A673 (cell line): ENCODE data around the gene NEB. TPM values are rescaled to one million over a fixed set of nuclear protein-coding genes. Genes with fewer than 3 reads are reported as not detected.
"Not testable (repeated sequence)": the region's sequence is repeated elsewhere in the genome, so short reads cannot be mapped to it uniquely, and the experiment has no call there.

ENCODE experiments used
- BruUV-seq: library from RNA; stranded (reverse); fragments of 400-500 nt; replicated peaks from 2 replicates; lab custom pipeline; 2021; lab: Mats Ljungman, UMichigan
- CTCF ChIA-PET: fragments of 300-600 bp; sonication (Branson Sonifier 250); formaldehyde crosslinking; loops from one replicate; lab custom pipeline; 2022; ENCODE audit warnings: antibody characterized with exemption; lab: Charles Lee
- POLR2A ChIA-PET: fragments of 300-600 bp; sonication (Branson Sonifier 250); formaldehyde crosslinking; loops from one replicate; lab custom pipeline; 2022; ENCODE audit warnings: antibody characterized with exemption; ENCODE audit not compliant: low non-redundant PET; lab: Charles Lee
- DNase-seq: peaks from one replicate; pipeline ENCODE4 v3.0.0-alpha.2; 2015; ENCODE audit warnings: low spot score
- H3K27ac ChIP-seq: fragments of 200-600 bp; sonication (generic); 2 replicates; pipeline ENCODE4 v1.5.1; 2016; ENCODE audit warnings: mixed run types, low read depth, mild to moderate bottlenecking, mixed read lengths, antibody characterized with exemption, low read length; ENCODE audit not compliant: poor library complexity, severe bottlenecking
- H3K27me3 ChIP-seq: fragments of 200-600 bp; sonication (generic); replicated peaks from 2 replicates; pipeline ENCODE4 v1.6.1; 2017; ENCODE audit warnings: mixed run types, low read depth, mild to moderate bottlenecking, mixed read lengths, antibody characterized with exemption, low read length; ENCODE audit not compliant: insufficient read depth, poor library complexity
- H3K36me3 ChIP-seq: fragments of 200-600 bp; sonication (generic); 2 replicates; pipeline ENCODE4 v1.6.1; 2016; ENCODE audit warnings: mixed run types, mild to moderate bottlenecking, mixed read lengths, antibody characterized with exemption, low read length; ENCODE audit not compliant: insufficient read depth, poor library complexity, severe bottlenecking
- H3K4me1 ChIP-seq: fragments of 200-600 bp; sonication (generic); 2 replicates; pipeline ENCODE4 v1.6.1; 2017; ENCODE audit warnings: mixed run types, mild to moderate bottlenecking, mixed read lengths, antibody characterized with exemption, low read length; ENCODE audit not compliant: insufficient read depth, poor library complexity, severe bottlenecking
- H3K4me3 ChIP-seq: fragments of 200-600 bp; sonication (generic); 2 replicates; pipeline ENCODE4 v1.5.1; 2016; ENCODE audit warnings: low read depth, mixed run types, mild to moderate bottlenecking, mixed read lengths, low read length; ENCODE audit not compliant: poor library complexity, severe bottlenecking
- H3K9me3 ChIP-seq: fragments of 200-600 bp; sonication (generic); 2 replicates; pipeline ENCODE4 v1.6.1; 2016; ENCODE audit warnings: mixed run types, low read depth, mild to moderate bottlenecking, mixed read lengths, antibody characterized with exemption, low read length; ENCODE audit not compliant: poor library complexity, severe bottlenecking
- CTCF ChIP-seq: fragments of 300-800, 200-600 bp; sonication (generic); conservative IDR thresholded peaks from 2 replicates; pipeline ENCODE4 v1.5.1; 2017; ENCODE audit warnings: low read depth, mild to moderate bottlenecking, antibody characterized with exemption, low read length, moderate library complexity, mixed read lengths
- EZH2 ChIP-seq: fragments of 200-600 bp; sonication (generic); IDR thresholded peaks from 2 replicates; pipeline ENCODE4 v1.6.1; 2017; ENCODE audit warnings: borderline replicate concordance, low read depth, mild to moderate bottlenecking, mixed read lengths, antibody characterized with exemption, low read length; ENCODE audit not compliant: poor library complexity, severe bottlenecking
- intact Hi-C: fragments of 100-400 bp; cut with micrococcal nuclease; formaldehyde crosslinking; loops from one replicate; pipeline ENCODE4 v1.10.0; 2022; ENCODE audit not compliant: unreplicated experiment
- total RNA-seq: library from RNA; stranded (reverse); gene quantifications from 2 replicates; pipeline ENCODE4 v1.2.3, GENCODE V29; 2021

Gene NEB
- total RNA-seq, 1 experiment from 2014 or later: 7.0 TPM

GRCh38 chr2:151609705-151610104 is 124.6 kb downstream of the NEB start:
- intact Hi-C loops: no loop called here
- POLR2A ChIA-PET: no interaction called here

DNA sequence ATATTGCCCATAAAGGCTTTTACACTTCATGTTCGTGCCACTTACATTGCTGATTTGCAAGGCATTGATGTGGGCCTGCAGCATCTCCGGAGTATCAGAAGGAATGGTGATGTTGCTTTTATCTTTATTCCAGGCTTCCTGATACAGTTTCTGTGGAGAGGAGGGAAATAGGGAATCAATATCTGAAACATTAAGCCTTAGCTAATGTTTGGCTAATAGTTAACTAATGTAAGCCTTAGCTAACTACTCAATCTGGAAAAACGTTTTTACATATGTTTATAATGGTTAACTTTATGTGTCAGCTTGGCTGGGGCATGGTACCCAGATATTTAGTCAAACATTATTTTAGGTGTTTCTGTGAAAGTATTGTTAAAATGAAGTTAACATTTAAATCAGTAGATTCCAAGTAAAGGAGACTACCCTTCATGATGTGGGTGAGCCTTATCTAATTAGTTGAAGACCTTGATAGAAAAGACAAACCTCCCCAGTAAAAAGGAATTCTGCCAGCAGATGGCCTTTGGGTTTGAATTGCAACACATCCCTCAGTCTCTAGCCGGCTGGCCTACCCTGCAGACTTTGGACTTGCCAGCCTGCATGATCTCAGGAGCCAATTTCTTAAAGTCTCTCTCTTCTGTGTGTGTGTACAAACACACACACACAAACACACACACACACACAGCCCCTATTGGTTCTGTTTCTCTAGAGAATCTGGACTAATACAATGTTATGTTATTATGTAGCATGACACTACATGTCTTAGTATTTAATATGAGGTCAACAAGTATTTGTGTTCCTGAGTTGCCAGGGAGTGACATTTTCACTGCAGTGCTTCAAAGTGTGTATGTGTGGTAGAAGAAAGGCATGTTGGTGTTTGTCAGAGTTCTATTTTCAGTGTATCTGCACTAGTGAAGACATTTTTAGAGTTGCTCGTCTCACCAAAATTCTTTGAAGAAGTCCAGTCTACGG is 126.5 kb downstream of the NEB start:
- H3K27ac ChIP-seq, BruUV-seq, H3K27me3 ChIP-seq, H3K4me1 ChIP-seq, H3K36me3 ChIP-seq, DNase-seq, H3K4me3 ChIP-seq, H3K9me3 ChIP-seq, POLR2A ChIA-PET, CTCF ChIA-PET, intact Hi-C loops: not testable (repeated sequence)

More at GRCh38 chr2:151609705-151610104, 124.6 kb downstream of the NEB start:
- Histone ChIP-seq H3K27me3 (no peaks in the 10 kb centered on the region), H3K36me3 (no peaks in the 10 kb centered on the region), H3K9me3 (no peaks in the 10 kb centered on the region), H3K4me1 (no peaks in the 10 kb centered on the region), H3K27ac (no peak overlapping the region), H3K4me3 (no peak overlapping the region)
- DNase-seq: no peak
- no peak for TF ChIP-seq CTCF
- TF ChIP-seq EZH2: no peak
- no TSS peak for BruUV-seq
- CTCF ChIA-PET: no interaction called here

DNA sequence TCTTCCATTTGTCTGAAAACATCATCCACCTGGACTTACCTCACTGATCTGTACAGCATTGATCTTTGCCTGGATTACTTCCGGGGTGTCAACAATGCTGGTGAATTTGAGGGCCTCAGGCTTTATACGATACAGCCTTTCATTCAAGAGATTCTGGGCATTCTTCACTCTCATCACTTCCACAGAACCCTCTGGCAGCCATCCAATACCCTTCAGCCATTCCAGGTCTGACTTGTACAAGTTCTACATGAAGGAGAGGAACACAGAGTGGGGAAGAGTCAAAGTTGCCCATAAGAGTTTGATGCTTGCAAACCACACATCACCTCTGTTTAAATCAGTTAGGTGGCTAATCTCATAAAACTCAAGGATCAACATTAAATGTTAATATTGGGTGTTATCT is 130.7 kb downstream of the NEB start:
- intact Hi-C loops, H3K9me3 ChIP-seq, H3K36me3 ChIP-seq, H3K27ac ChIP-seq, POLR2A ChIA-PET, DNase-seq, BruUV-seq, H3K27me3 ChIP-seq, H3K4me1 ChIP-seq, H3K4me3 ChIP-seq, CTCF ChIA-PET: not testable (repeated sequence)

GRCh38 chr2:151602402-151602801 is 131.9 kb downstream of the NEB start:
- H3K9me3 ChIP-seq, H3K36me3 ChIP-seq, CTCF ChIA-PET, H3K4me1 ChIP-seq, H3K27me3 ChIP-seq, DNase-seq, intact Hi-C loops, POLR2A ChIA-PET, H3K27ac ChIP-seq, BruUV-seq, H3K4me3 ChIP-seq: not testable (repeated sequence)

DNA sequence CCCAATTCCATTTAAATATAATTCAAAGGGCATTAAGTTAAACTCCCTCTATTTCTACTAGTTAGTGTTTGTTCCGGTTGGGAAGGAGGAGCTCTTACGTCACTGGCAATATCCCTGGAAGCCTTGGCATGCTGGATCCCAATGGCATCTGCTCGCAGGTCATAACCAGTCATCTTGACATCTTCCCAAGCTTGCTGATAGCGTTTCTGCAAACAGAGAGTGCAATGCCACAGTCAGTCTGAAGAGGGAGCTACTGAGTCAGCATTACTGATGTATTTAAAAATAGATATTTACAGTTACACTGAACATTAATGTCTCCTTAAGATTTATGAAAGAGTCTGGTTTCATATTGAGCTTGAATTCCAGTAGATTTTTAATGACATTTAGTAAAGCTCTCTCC is 132.5 kb downstream of the NEB start:
- H3K27ac ChIP-seq, H3K4me3 ChIP-seq, DNase-seq, BruUV-seq, POLR2A ChIA-PET, intact Hi-C loops, H3K4me1 ChIP-seq, H3K9me3 ChIP-seq, H3K36me3 ChIP-seq, H3K27me3 ChIP-seq, CTCF ChIA-PET: not testable (repeated sequence)

- intact Hi-C loops, BruUV-seq, H3K36me3 ChIP-seq, H3K27me3 ChIP-seq, CTCF ChIA-PET, H3K4me3 ChIP-seq, POLR2A ChIA-PET, DNase-seq, H3K9me3 ChIP-seq, H3K4me1 ChIP-seq, H3K27ac ChIP-seq: not testable (repeated sequence)
Measured at GRCh38 chr2:151596903-151597608, 137.2 kb downstream of the NEB start.
